Cardiac fibroblast (primary cell): ENCODE data around the gene GAL3ST3.

ENCODE experiments used
- DNase-seq, 2 donors: peaks; one replicate each; pipeline versions ENCODE4 v3.0.0 to v3.0.0-alpha.2; 2010; ENCODE audit warnings: low read depth in 2 of 2
- H3K4me3 ChIP-seq, 2 donors: replicated peaks in 1 of 2; 1 replicate in 1 of 2; 2 replicates in 1 of 2; pipeline ENCODE4 v1.5.1; 2011; ENCODE audit warnings: low read depth in 2 of 2, low read length in 2 of 2, mild to moderate bottlenecking in 2 of 2, moderate library complexity in 1 of 2
- CTCF ChIP-seq: IDR thresholded peaks from one replicate; pipeline ENCODE4 v1.5.1; 2011; ENCODE audit warnings: low read depth, mild to moderate bottlenecking, low read length, inconsistent platforms

Gene GAL3ST3

GRCh38 chr11:66063900-66064299 lies 14.9 kb upstream of the GAL3ST3 start:
- no peak overlapping the region for H3K4me3 ChIP-seq
- DNase-seq = no peak
- no peak for TF ChIP-seq CTCF

- TF ChIP-seq CTCF = no peak
- no peak for DNase-seq
Measured at GRCh38 chr11:66062408-66062807, 13.4 kb upstream of the GAL3ST3 start.

GRCh38 chr11:66061268-66061667 lies 12.3 kb upstream of the GAL3ST3 start:
- no peak for TF ChIP-seq CTCF
- DNase-seq = no peak
- no peak overlapping the region for H3K4me3 ChIP-seq

More at GRCh38 chr11:66062408-66062807, 13.4 kb upstream of the GAL3ST3 start:
- no peak overlapping the region for H3K4me3 ChIP-seq

- TF ChIP-seq CTCF = no peak
- H3K4me3 ChIP-seq = no peak overlapping the region
- no peak for DNase-seq
Measured at GRCh38 chr11:66059966-66060680, 11.2 kb upstream of the GAL3ST3 start.

GRCh38 chr11:66056501-66056900 lies 7.5 kb upstream of the GAL3ST3 start:
- no peak overlapping the region for H3K4me3 ChIP-seq
- TF ChIP-seq CTCF = no peak
- DNase-seq = peak in 1 of 2 donors; percentile 57

- no peak overlapping the region for H3K4me3 ChIP-seq
- no peak for TF ChIP-seq CTCF
- no peak for DNase-seq
Measured at GRCh38 chr11:66055021-66055420, 6.1 kb upstream of the GAL3ST3 start.

- peak overlapping the region; percentile 92 to 95 for H3K4me3 ChIP-seq
- TF ChIP-seq CTCF = no peak
- DNase-seq = no peak
Measured at GRCh38 chr11:66052664-66052982, 3.7 kb upstream of the GAL3ST3 start.
